SK-N-SH treated with all-trans-retinoic acid at 6 μM for 48 hours (cell line): ENCODE measurements around the gene OCEL1.

Source experiments
- ATAC-seq: fragments of 200-7000 bp; cut with Tn5 transposase; 3 replicates; pipeline ENCODE4 v1.9.1; 2020; ENCODE audit warnings: mild to moderate bottlenecking, moderate library complexity
- ARNTL ChIP-seq: fragments of 450-650 bp; formaldehyde crosslinking; IDR thresholded peaks from 2 replicates; pipeline ENCODE4 v1.5.0; 2020; ENCODE audit warnings: low read depth, mild to moderate bottlenecking, moderate library complexity, borderline replicate concordance
- BACH2 ChIP-seq: fragments of 250-450 bp; sonication (Bioruptor Pico); IDR thresholded peaks from 2 replicates; pipeline ENCODE4 v1.9.0; 2021; ENCODE audit warnings: mild to moderate bottlenecking, borderline replicate concordance
- CSDC2 ChIP-seq: fragments of 250-450 bp; sonication (Bioruptor Pico); IDR thresholded peaks from 2 replicates; pipeline ENCODE4 v1.5.0; 2020; ENCODE audit warnings: mild to moderate bottlenecking, moderate library complexity
- ESRRG ChIP-seq: fragments of 250-450 bp; sonication (Bioruptor Pico); IDR thresholded peaks from 2 replicates; pipeline ENCODE4 v1.6.1; 2021; ENCODE audit warnings: mild to moderate bottlenecking
- GLIS3 ChIP-seq: fragments of 250-450 bp; sonication (Bioruptor Pico); IDR thresholded peaks from 2 replicates; pipeline ENCODE4 v1.5.0; 2020; ENCODE audit warnings: mild to moderate bottlenecking, moderate library complexity
- ISL1 ChIP-seq: fragments of 250-450 bp; sonication (Bioruptor Pico); IDR thresholded peaks from 2 replicates; pipeline ENCODE4 v2.1.2; 2022; ENCODE audit warnings: mild to moderate bottlenecking, moderate library complexity
- OSR1 ChIP-seq: fragments of 250-450 bp; sonication (Bioruptor Pico); IDR thresholded peaks from 2 replicates; pipeline ENCODE4 v1.8.0; 2022; ENCODE audit warnings: moderate library complexity, mild to moderate bottlenecking, inconsistent platforms
- PPARA ChIP-seq: fragments of 250-450 bp; sonication (Bioruptor Pico); IDR thresholded peaks from 2 replicates; pipeline ENCODE4 v1.5.0; 2020; ENCODE audit warnings: mild to moderate bottlenecking, borderline replicate concordance
- RARB ChIP-seq: fragments of 250-450 bp; sonication (Bioruptor Pico); IDR thresholded peaks from 2 replicates; pipeline ENCODE4 v1.8.0; 2021; ENCODE audit warnings: mild to moderate bottlenecking, moderate library complexity
- TCF4 ChIP-seq: fragments of 250-450 bp; sonication (Bioruptor Pico); IDR thresholded peaks from 2 replicates; pipeline ENCODE4 v1.8.0; 2021; ENCODE audit warnings: mild to moderate bottlenecking, moderate library complexity, borderline replicate concordance
- TOX ChIP-seq: fragments of 250-450 bp; sonication (Bioruptor Pico); IDR thresholded peaks from 2 replicates; pipeline ENCODE4 v1.8.0; 2021; ENCODE audit warnings: mild to moderate bottlenecking, moderate library complexity, borderline replicate concordance
- ZFP30 ChIP-seq: fragments of 450-650 bp; formaldehyde crosslinking; IDR thresholded peaks from 2 replicates; pipeline ENCODE4 v1.5.0; 2022; ENCODE audit warnings: mild to moderate bottlenecking, moderate library complexity
- ZNF565 ChIP-seq: fragments of 450-650 bp; formaldehyde crosslinking; conservative IDR thresholded peaks from 2 replicates; pipeline ENCODE4 v1.5.0; 2020; ENCODE audit warnings: low read depth, mild to moderate bottlenecking, moderate library complexity
- ZNF70 ChIP-seq: fragments of 450-650 bp; formaldehyde crosslinking; IDR thresholded peaks from 2 replicates; pipeline ENCODE4 v1.5.0; 2020; ENCODE audit warnings: mild to moderate bottlenecking, moderate library complexity
- ZNF8 ChIP-seq: fragments of 450-650 bp; formaldehyde crosslinking; IDR thresholded peaks from 2 replicates; pipeline ENCODE4 v1.5.0; 2020; ENCODE audit warnings: mild to moderate bottlenecking, moderate library complexity
- TF ChIP-seq, protein P1 (sequence below): fragments of 250-450 bp; sonication (Bioruptor Pico); IDR thresholded peaks from 2 replicates; pipeline ENCODE4 v1.8.0; 2020; ENCODE audit warnings: mild to moderate bottlenecking, moderate library complexity, borderline replicate concordance
- TF ChIP-seq, protein P2 (sequence below): fragments of 250-450 bp; sonication (Bioruptor Pico); IDR thresholded peaks from 2 replicates; pipeline ENCODE4 v1.5.1; 2020; ENCODE audit warnings: low read depth, mild to moderate bottlenecking, moderate library complexity
- TF ChIP-seq, protein P3 (sequence below): fragments of 250-450 bp; sonication (Bioruptor Pico); IDR thresholded peaks from 2 replicates; pipeline ENCODE4 v1.5.0; 2020; ENCODE audit warnings: mild to moderate bottlenecking, moderate library complexity
- TF ChIP-seq, protein P4 (sequence below): fragments of 250-450 bp; sonication (Bioruptor Pico); IDR thresholded peaks from 2 replicates; pipeline ENCODE4 v1.5.1; 2021; ENCODE audit warnings: mild to moderate bottlenecking, moderate library complexity

OCEL1 gene

DNA sequence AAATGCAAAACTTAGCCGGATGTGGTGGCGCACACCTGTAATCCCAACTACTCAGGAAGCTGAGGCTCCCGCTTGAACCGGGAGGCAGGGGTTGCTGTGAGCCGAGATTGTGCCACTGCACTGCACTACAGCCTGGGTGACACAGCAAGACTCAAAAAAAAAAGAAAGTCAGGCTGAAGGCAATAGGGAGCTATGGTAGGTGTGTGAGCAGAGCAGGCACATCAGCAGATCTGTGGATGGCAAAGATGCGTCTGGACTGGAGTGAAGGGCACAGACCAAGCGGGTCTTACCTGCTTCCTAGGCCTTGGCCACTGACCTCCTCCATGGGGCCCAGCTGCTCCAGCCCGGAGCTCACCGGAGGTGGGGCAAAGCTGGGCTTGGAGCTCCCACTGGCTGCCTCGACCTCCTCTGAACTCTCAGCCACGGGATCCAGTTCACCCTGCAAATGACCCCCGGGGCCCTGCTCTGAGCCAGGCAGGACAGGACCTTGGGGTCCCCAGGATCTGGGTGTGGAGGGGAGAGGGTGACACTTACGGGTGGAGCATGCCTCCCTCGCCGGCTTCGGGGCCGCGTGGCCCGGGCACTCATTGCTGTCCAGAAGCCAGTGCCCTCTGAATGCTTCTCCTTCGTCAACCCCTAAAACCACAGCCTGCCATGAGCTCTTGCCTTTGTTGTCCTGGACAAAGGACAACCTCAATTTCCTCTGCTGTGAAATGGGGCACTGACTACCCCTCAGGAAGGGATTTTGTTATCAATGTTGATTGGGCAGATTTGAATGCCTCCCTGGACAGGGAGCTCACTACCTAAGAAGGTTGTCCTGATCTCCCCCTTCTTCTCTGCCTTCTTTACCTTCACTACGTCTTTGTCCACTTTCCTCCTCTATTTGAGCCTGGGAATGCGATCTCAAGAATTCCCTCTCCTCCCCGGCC is 38.0 kb downstream of the OCEL1 start:
- no peak for TF ChIP-seq ARNTL (CRISPR knock-in tag)
- TF ChIP-seq ISL1 (CRISPR knock-in tag), result no peak
- no peak for TF ChIP-seq BACH2 (CRISPR knock-in tag)
- TF ChIP-seq ZNF565 (CRISPR knock-in tag), result no peak
- no peak for TF ChIP-seq PPARA (CRISPR knock-in tag)
- TF ChIP-seq GLIS3 (CRISPR knock-in tag), result no peak
- TF ChIP-seq, protein P1, sequence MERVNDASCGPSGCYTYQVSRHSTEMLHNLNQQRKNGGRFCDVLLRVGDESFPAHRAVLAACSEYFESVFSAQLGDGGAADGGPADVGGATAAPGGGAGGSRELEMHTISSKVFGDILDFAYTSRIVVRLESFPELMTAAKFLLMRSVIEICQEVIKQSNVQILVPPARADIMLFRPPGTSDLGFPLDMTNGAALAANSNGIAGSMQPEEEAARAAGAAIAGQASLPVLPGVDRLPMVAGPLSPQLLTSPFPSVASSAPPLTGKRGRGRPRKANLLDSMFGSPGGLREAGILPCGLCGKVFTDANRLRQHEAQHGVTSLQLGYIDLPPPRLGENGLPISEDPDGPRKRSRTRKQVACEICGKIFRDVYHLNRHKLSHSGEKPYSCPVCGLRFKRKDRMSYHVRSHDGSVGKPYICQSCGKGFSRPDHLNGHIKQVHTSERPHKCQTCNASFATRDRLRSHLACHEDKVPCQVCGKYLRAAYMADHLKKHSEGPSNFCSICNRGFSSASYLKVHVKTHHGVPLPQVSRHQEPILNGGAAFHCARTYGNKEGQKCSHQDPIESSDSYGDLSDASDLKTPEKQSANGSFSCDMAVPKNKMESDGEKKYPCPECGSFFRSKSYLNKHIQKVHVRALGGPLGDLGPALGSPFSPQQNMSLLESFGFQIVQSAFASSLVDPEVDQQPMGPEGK (CRISPR knock-in tag), result no peak
- TF ChIP-seq TOX (CRISPR knock-in tag), result no peak
- no peak for TF ChIP-seq TCF4 (CRISPR knock-in tag)
- ATAC-seq, result no peak

DNA sequence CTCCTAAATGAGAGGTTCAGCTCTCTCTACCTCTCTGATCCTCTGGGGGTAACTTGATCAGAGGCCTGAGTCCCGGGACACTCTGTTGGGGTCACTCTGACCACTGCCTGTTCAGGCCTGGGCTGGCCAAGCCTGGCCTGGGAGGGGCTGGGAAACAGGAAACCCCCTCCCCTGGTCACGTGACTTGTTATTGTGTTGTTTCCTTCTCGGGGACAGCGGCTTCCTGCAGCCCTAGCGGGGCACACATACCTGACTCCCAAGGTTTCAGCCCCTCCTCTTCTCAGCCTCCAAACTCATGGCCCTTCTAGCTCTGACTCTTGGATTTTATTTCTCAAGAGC is 38.6 kb downstream of the OCEL1 start, which contains the start of gene USHBP1:
Gene USHBP1 (minus strand): TSS at position 105 of the 339 bp plus-strand sequence. CDS start 446 bp downstream, outside the sequence.
- TF ChIP-seq TOX (CRISPR knock-in tag), result no peak
- TF ChIP-seq RARB, result no peak
- no peak for TF ChIP-seq ZNF70 (CRISPR knock-in tag)
- TF ChIP-seq, protein P2, sequence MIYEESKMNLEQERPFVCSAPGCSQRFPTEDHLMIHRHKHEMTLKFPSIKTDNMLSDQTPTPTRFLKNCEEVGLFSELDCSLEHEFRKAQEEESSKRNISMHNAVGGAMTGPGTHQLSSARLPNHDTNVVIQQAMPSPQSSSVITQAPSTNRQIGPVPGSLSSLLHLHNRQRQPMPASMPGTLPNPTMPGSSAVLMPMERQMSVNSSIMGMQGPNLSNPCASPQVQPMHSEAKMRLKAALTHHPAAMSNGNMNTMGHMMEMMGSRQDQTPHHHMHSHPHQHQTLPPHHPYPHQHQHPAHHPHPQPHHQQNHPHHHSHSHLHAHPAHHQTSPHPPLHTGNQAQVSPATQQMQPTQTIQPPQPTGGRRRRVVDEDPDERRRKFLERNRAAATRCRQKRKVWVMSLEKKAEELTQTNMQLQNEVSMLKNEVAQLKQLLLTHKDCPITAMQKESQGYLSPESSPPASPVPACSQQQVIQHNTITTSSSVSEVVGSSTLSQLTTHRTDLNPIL (CRISPR knock-in tag), result no peak
- no peak for TF ChIP-seq ESRRG (CRISPR knock-in tag)
- no peak for TF ChIP-seq PPARA (CRISPR knock-in tag)

DNA sequence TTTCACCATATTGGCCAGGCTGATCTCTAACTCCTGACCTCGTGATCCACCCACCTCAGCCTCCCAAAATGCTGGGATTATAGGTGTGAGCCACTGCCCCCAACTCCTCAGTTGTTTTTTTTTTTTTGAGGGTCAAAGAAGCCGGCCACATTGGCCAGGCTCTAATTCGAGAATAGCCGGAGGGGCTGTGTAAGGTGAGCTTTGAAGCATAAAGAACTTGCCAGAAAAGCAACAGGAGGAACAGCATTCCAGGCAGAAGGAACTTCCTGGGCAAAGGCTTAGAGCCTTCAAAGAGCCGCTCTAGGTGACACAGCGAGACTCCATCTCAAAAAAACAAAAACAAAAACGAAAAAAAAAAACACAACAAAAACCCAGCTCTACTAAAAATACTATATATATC is 40.0 kb downstream of the OCEL1 start:
- ATAC-seq, result no peak
- TF ChIP-seq, protein P3, sequence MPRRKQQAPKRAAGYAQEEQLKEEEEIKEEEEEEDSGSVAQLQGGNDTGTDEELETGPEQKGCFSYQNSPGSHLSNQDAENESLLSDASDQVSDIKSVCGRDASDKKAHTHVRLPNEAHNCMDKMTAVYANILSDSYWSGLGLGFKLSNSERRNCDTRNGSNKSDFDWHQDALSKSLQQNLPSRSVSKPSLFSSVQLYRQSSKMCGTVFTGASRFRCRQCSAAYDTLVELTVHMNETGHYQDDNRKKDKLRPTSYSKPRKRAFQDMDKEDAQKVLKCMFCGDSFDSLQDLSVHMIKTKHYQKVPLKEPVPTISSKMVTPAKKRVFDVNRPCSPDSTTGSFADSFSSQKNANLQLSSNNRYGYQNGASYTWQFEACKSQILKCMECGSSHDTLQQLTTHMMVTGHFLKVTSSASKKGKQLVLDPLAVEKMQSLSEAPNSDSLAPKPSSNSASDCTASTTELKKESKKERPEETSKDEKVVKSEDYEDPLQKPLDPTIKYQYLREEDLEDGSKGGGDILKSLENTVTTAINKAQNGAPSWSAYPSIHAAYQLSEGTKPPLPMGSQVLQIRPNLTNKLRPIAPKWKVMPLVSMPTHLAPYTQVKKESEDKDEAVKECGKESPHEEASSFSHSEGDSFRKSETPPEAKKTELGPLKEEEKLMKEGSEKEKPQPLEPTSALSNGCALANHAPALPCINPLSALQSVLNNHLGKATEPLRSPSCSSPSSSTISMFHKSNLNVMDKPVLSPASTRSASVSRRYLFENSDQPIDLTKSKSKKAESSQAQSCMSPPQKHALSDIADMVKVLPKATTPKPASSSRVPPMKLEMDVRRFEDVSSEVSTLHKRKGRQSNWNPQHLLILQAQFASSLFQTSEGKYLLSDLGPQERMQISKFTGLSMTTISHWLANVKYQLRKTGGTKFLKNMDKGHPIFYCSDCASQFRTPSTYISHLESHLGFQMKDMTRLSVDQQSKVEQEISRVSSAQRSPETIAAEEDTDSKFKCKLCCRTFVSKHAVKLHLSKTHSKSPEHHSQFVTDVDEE, result no peak
- TF ChIP-seq BACH2 (CRISPR knock-in tag) (no peak), PPARA (CRISPR knock-in tag) (no peak), TCF4 (CRISPR knock-in tag) (no peak), ZNF70 (CRISPR knock-in tag) (no peak), ISL1 (CRISPR knock-in tag) (no peak), TOX (CRISPR knock-in tag) (no peak), ARNTL (CRISPR knock-in tag) (no peak), ZNF8 (CRISPR knock-in tag) (no peak), RARB (no peak), OSR1 (CRISPR knock-in tag) (no peak)
- TF ChIP-seq, protein P4, sequence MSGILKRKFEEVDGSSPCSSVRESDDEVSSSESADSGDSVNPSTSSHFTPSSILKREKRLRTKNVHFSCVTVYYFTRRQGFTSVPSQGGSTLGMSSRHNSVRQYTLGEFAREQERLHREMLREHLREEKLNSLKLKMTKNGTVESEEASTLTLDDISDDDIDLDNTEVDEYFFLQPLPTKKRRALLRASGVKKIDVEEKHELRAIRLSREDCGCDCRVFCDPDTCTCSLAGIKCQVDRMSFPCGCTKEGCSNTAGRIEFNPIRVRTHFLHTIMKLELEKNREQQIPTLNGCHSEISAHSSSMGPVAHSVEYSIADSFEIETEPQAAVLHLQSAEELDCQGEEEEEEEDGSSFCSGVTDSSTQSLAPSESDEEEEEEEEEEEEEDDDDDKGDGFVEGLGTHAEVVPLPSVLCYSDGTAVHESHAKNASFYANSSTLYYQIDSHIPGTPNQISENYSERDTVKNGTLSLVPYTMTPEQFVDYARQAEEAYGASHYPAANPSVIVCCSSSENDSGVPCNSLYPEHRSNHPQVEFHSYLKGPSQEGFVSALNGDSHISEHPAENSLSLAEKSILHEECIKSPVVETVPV (CRISPR knock-in tag), result no peak
- TF ChIP-seq, all 23 proteins: peak for 0

More for the DNA sequence above, 38.6 kb downstream of the OCEL1 start, which contains the start of gene USHBP1:
- no peak for ATAC-seq

DNA sequence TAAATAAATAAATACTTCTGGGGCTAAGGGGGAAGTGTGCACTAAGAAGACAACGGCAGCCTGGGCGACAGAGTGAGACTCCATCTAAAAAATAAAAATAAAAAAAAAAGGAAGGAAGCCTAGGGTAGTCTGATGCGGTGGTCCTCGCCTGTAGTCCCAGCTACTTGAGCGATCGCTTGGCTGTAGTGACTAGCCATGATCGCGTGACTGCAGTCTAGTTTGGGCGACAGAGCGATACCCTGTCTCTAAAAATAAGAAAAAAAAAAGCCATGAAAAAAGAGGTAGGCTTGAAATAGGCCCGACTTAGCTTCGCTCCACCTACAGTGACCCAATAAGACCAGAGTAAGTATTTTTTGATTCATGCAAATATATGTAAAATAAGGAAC is 40.6 kb downstream of the OCEL1 start:
- ATAC-seq, result no peak
- TF ChIP-seq ZFP30 (no peak), ZNF8 (CRISPR knock-in tag) (no peak), GLIS3 (CRISPR knock-in tag) (no peak), ZNF70 (CRISPR knock-in tag) (no peak), CSDC2 (CRISPR knock-in tag) (no peak), ZNF565 (CRISPR knock-in tag) (no peak), TOX (CRISPR knock-in tag) (no peak), RARB (no peak)
- TF ChIP-seq, protein P1 (CRISPR knock-in tag), result no peak
- TF ChIP-seq, protein P4 (CRISPR knock-in tag), result no peak
- TF ChIP-seq, protein P2 (CRISPR knock-in tag), result no peak
